AG09319 (cell line): ENCODE data around the gene ACKR4.

Source experiments
- DNase-seq: peaks from one replicate; pipeline ENCODE4 v3.0.0-alpha.2; 2010; ENCODE audit warnings: low read depth; ENCODE audit errors: extremely low read depth
- CTCF ChIP-seq: IDR thresholded peaks from 2 replicates; pipeline ENCODE4 v1.5.1; 2011; ENCODE audit warnings: low read depth, mild to moderate bottlenecking, inconsistent platforms, low read length, moderate library complexity

Gene ACKR4

GRCh38 chr3:132556508-132557159 lies 40.4 kb upstream of the ACKR4 start:
- TF ChIP-seq CTCF = no peak

GRCh38 chr3:132561003-132561402 lies 36.1 kb upstream of the ACKR4 start:
- no peak for TF ChIP-seq CTCF
- no peak for DNase-seq

More at GRCh38 chr3:132556508-132557159, 40.4 kb upstream of the ACKR4 start:
- no peak for DNase-seq

GRCh38 chr3:132563420-132564069 lies 33.5 kb upstream of the ACKR4 start:
- TF ChIP-seq CTCF = no peak
- no peak for DNase-seq

GRCh38 chr3:132564070-132564465 lies 33.0 kb upstream of the ACKR4 start:
- no peak for DNase-seq
- TF ChIP-seq CTCF = no peak

GRCh38 chr3:132568422-132568821 lies 28.6 kb upstream of the ACKR4 start:
- TF ChIP-seq CTCF = no peak
- DNase-seq = no peak

GRCh38 chr3:132569153-132569552 lies 27.9 kb upstream of the ACKR4 start:
- DNase-seq = no peak
- TF ChIP-seq CTCF = no peak

GRCh38 chr3:132569580-132569979 lies 27.5 kb upstream of the ACKR4 start:
- DNase-seq = no peak
- TF ChIP-seq CTCF = no peak
